ENCODE results near the gene CDX2.

CDX2 gene

GRCh38 chr13:27928353-27928804, 40.7 kb downstream of the CDX2 start:
- DNase-seq: no peak

- no peak for DNase-seq
Observed at GRCh38 chr13:27927444-27928352, 41.4 kb downstream of the CDX2 start.

GRCh38 chr13:27926644-27927434, 42.3 kb downstream of the CDX2 start:
- no peak for DNase-seq

GRCh38 chr13:27925220-27925991, 43.7 kb downstream of the CDX2 start:
- no peak for DNase-seq

GRCh38 chr13:27924529-27925141, 44.5 kb downstream of the CDX2 start:
- DNase-seq: no peak

GRCh38 chr13:27923794-27924528, 45.2 kb downstream of the CDX2 start:
- DNase-seq: no peak

GRCh38 chr13:27922883-27923612, 46.1 kb downstream of the CDX2 start:
- no peak for DNase-seq

- no peak for DNase-seq
Observed at GRCh38 chr13:27921961-27922882, 46.9 kb downstream of the CDX2 start.

- no peak for DNase-seq
Observed at GRCh38 chr13:27921421-27921960, 47.6 kb downstream of the CDX2 start.

- DNase-seq: no peak
Observed at GRCh38 chr13:27920677-27921420, 48.3 kb downstream of the CDX2 start.

- DNase-seq: no peak
Observed at GRCh38 chr13:27919934-27920676, 49.0 kb downstream of the CDX2 start, which contains the start of gene PDX1. Gene PDX1, plus strand, starts transcription at chr13:27920000. Its CDS starts 139 bp downstream, at chr13:27920139.

GRCh38 chr13:27919659-27919933, 49.5 kb downstream of the CDX2 start:
- DNase-seq: peak; percentile 21

GRCh38 chr13:27918918-27919658, 50.0 kb downstream of the CDX2 start:
- no peak for DNase-seq

- DNase-seq: no peak
Observed at GRCh38 chr13:27918041-27918917, 50.8 kb downstream of the CDX2 start.

GRCh38 chr13:27917121-27917947, 51.8 kb downstream of the CDX2 start:
- DNase-seq: no peak
